Type B pancreatic cell (in vitro differentiated cells): ENCODE results near the gene CNGA4. TPM values are rescaled to one million over a fixed set of nuclear protein-coding genes. Genes with fewer than 3 reads are reported as not detected.

Experiments used
- DNase-seq: peaks from one replicate; pipeline ENCODE4 v3.0.0; 2021; ENCODE audit warnings: mixed read lengths; ENCODE audit not compliant: unreplicated experiment; ENCODE audit errors: extremely low spot score
- H3K27ac Mint-ChIP-seq: 2 replicates; pipeline ENCODE4 v1.8.0; 2021; ENCODE audit warnings: mild to moderate bottlenecking, mixed read lengths
- H3K27me3 Mint-ChIP-seq: 2 replicates; pipeline ENCODE4 v1.8.0; 2021; ENCODE audit warnings: mixed read lengths
- H3K36me3 Mint-ChIP-seq: 2 replicates; pipeline ENCODE4 v1.8.0; 2021; ENCODE audit warnings: mixed read lengths
- H3K4me1 Mint-ChIP-seq: one replicate; pipeline ENCODE4 v1.8.0; 2021; ENCODE audit warnings: mixed read lengths; ENCODE audit not compliant: unreplicated experiment
- H3K4me3 Mint-ChIP-seq: 2 replicates; pipeline ENCODE4 v1.8.0; 2021; ENCODE audit warnings: mild to moderate bottlenecking, mixed read lengths
- H3K9me3 Mint-ChIP-seq: 2 replicates; pipeline ENCODE4 v1.8.0; 2021; ENCODE audit warnings: mixed read lengths
- CTCF ChIP-seq: fragments of 200-600 bp; sonication (generic); conservative IDR thresholded peaks from 2 replicates; pipeline ENCODE4 v1.5.0; 2021; ENCODE audit warnings: antibody characterized with exemption, mild to moderate bottlenecking
- total RNA-seq: library from RNA; stranded (reverse); gene quantifications from 2 replicates; pipeline ENCODE4 v1.2.1, GENCODE V29; 2021; ENCODE audit warnings: low replicate concordance

CNGA4 gene
- total RNA-seq, 1 donor from 2014 or later = 0.68 TPM

GRCh38 chr11:6204706-6205105 lies 34.2 kb upstream of the CNGA4 start:
- DNase-seq = no peak
- no peak for TF ChIP-seq CTCF
- Mint-ChIP-seq H3K4me1 (no peaks in the 10 kb centered on the region), H3K27ac (no peak overlapping the region), H3K27me3 (no peaks in the 10 kb centered on the region), H3K36me3 (peaks cover 16% of the 10 kb centered on the region), H3K9me3 (no peaks in the 10 kb centered on the region), H3K4me3 (no peak overlapping the region)

GRCh38 chr11:6205366-6205765 lies 33.5 kb upstream of the CNGA4 start, which contains the start of gene C11orf42:
C11orf42 (plus strand) TSS chr11:6205557; CDS start chr11:6205616, 59 bp downstream.
- DNase-seq = no peak
- no peaks in the 10 kb centered on the region for H3K27me3 Mint-ChIP-seq
- TF ChIP-seq CTCF = no peak
- no peak within 1 kb of the TSS for H3K27ac Mint-ChIP-seq
- no peaks in the 10 kb centered on the region for H3K4me1 Mint-ChIP-seq
- H3K4me3 Mint-ChIP-seq = no peak within 1 kb of the TSS
- H3K36me3 Mint-ChIP-seq = peaks cover 16% of the 10 kb centered on the region
- no peaks in the 10 kb centered on the region for H3K9me3 Mint-ChIP-seq

- H3K4me1 Mint-ChIP-seq = no peaks in the 10 kb centered on the region
- TF ChIP-seq CTCF = no peak
- H3K36me3 Mint-ChIP-seq = peaks cover 19% of the 10 kb centered on the region
- no peak overlapping the region for H3K27ac Mint-ChIP-seq
- H3K4me3 Mint-ChIP-seq = no peak overlapping the region
- H3K27me3 Mint-ChIP-seq = no peaks in the 10 kb centered on the region
- DNase-seq = no peak
- no peaks in the 10 kb centered on the region for H3K9me3 Mint-ChIP-seq
These were observed 32.3 kb upstream of the CNGA4 start for GRCh38 chr11:6206456-6207180.

- no peak for TF ChIP-seq CTCF
- H3K27me3 Mint-ChIP-seq = no peaks in the 10 kb centered on the region
These were observed 29.1 kb upstream of the CNGA4 start for GRCh38 chr11:6209801-6210200.

GRCh38 chr11:6210274-6210955 lies 28.5 kb upstream of the CNGA4 start:
- H3K27ac Mint-ChIP-seq = no peak overlapping the region

More at GRCh38 chr11:6209801-6210200, 29.1 kb upstream of the CNGA4 start:
- Mint-ChIP-seq H3K27ac (no peak overlapping the region), H3K36me3 (peaks cover 19% of the 10 kb centered on the region), H3K9me3 (no peaks in the 10 kb centered on the region), H3K4me3 (no peak overlapping the region), H3K4me1 (no peaks in the 10 kb centered on the region)
- no peak for DNase-seq

More at GRCh38 chr11:6210274-6210955, 28.5 kb upstream of the CNGA4 start:
- Mint-ChIP-seq H3K4me1 (no peaks in the 10 kb centered on the region), H3K4me3 (no peak overlapping the region), H3K36me3 (peaks cover 15% of the 10 kb centered on the region), H3K9me3 (no peaks in the 10 kb centered on the region), H3K27me3 (no peaks in the 10 kb centered on the region)
- TF ChIP-seq CTCF = no peak
- no peak for DNase-seq
